Keratinocyte (primary cell): ENCODE results near the gene ACADSB.

Experiments
- EZH2 ChIP-seq: IDR thresholded peaks from one replicate; pipeline ENCODE4 v1.6.1; 2012; ENCODE audit warnings: inconsistent platforms, mild to moderate bottlenecking, low read length, moderate library complexity
- TF ChIP-seq, protein P1 (sequence below), 3 experiments: IDR thresholded peaks in 1 of 3; conservative IDR thresholded peaks in 1 of 3; optimal IDR thresholded peaks in 1 of 3; 2 replicates in 2 of 3; 3 replicates in 1 of 3; pipeline versions ENCODE3 to v1.5.1; 2011; ENCODE audit warnings: low read length in 3 of 3, mild to moderate bottlenecking in 3 of 3, moderate library complexity in 2 of 3, control low read depth in 1 of 3, inconsistent platforms in 1 of 3; ENCODE audit not compliant: insufficient read depth in 2 of 3; ENCODE audit errors: extremely low read depth in 1 of 3

DNA sequence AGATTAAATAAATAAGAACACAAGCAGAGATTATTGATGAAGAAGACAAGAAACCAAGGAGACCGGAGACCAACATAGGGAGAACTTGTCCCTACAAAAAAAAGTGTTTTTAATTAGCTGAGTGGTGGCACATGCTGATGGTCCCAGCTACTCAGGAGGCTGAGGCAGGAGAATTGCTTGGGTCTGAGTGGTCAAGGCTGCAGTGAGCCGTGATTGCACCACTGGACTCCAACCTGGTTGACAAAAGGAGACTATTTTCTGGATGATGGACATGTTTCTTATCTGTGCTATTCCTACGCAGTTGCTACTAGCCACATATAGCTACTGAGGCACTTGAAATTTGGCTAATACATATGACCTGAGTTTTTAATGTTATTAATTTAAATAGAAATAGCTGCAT lies 9.9 kb upstream of the ACADSB start:
- TF ChIP-seq, protein P1, sequence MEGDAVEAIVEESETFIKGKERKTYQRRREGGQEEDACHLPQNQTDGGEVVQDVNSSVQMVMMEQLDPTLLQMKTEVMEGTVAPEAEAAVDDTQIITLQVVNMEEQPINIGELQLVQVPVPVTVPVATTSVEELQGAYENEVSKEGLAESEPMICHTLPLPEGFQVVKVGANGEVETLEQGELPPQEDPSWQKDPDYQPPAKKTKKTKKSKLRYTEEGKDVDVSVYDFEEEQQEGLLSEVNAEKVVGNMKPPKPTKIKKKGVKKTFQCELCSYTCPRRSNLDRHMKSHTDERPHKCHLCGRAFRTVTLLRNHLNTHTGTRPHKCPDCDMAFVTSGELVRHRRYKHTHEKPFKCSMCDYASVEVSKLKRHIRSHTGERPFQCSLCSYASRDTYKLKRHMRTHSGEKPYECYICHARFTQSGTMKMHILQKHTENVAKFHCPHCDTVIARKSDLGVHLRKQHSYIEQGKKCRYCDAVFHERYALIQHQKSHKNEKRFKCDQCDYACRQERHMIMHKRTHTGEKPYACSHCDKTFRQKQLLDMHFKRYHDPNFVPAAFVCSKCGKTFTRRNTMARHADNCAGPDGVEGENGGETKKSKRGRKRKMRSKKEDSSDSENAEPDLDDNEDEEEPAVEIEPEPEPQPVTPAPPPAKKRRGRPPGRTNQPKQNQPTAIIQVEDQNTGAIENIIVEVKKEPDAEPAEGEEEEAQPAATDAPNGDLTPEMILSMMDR (optimal IDR thresholded peaks at IDR 0.05 in 1 of 3, IDR thresholded peaks at IDR 0.05 in 1 of 3, conservative IDR thresholded peaks at IDR 0.05 in 1 of 3; ENCODE audit: extremely low read depth in 1 of 3, insufficient read depth in 2 of 3, low read length in 3 of 3): no peak
- no peak for TF ChIP-seq EZH2
